CD4-positive, alpha-beta T cell treated with Interferon alpha-2 for 1 hour (primary cell): Measurements from ENCODE around the gene EDRF1.

Experiments
- DNase-seq, 2 donors: peaks; one replicate each; pipeline ENCODE4 v3.0.0-alpha.2; 2020 to 2022

EDRF1 gene

DNA sequence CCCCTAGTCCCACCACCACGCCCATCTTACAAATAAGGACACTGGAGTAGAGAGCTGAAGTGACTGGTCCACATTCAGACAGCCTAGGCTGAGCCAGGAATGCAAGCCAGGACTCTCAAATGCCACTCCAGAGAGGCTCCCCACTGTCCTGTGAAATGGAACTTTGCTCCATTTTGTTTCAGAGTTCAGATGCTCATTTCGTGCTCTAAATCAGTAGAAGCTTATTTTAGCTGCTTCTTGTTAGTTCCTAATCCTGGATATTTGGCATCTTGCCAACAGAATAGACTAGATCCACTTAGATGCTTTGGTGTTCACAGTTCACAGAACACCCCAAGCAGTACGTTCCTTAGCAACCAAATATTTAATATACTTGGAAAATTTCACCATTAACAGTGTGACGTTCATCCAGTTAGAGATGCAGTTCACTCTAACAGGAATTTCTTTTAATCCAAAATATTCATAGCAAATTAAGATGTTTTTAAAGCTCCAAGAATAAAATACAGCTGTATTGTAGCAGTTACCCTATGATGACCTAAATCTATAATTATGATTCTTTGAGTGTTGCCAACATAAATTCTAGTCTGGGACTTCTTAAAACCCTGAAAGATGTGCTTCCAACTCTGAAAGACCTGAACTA lies 48.8 kb downstream of the EDRF1 start:
- no peak for DNase-seq

GRCh38 chr10:125769175-125769574 lies 49.7 kb downstream of the EDRF1 start:
- no peak for DNase-seq

DNA sequence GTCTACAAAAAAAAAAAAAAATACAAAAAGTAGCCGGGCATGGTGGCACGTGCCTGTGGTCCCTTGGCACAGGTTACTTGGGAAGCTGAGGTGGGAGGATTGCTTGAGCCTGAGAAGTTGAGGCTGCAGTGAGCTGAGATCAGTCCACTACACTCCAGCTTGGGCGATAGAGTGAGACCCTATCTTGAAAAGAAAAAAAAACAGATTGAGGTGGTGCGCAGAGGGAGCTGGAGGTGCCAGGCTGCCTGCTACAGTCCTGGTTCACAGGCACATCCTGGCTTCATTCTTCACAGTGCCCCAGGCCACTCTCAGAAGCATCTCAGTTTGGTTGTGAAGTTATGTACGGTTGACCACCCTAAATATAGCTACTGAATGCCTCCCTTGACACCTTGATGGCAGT lies 51.3 kb downstream of the EDRF1 start:
- no peak for DNase-seq

DNA sequence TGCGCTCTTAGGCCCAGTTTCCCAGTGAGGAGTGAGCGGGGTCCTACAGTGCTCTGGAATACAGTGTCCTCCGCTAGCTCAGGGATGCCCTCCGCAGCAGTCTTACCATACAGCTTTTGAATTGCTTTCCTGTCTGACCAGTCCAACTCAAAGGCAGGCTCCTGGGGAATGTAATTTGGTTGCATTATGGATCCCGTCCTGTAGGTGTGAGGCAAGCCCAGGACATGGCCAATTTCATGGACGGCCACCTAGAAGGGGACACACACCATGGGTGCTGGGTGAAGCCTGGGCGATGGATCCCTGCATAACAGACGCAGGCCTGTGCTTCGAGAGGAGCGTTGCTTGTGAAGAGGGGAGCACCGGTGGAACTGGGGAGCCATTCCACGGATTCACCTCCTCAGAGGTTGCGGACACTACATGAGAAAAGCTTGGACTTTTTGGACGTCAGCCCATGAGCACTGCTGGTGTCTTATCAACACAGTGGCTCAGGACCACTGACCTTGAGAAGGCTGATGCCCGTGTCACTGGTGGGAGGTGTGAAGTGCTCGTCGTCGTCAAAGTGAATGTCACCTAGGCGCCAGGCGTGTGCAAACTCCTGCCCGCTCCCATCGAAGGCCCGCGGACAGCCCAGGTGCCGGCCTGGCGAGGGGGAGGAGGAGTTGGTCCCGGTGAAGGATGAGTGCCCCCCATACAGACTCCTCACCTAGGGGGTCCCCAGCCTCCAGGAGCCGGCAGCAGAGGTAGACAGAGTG lies 52.8 kb downstream of the EDRF1 start:
- DNase-seq = no peak

GRCh38 chr10:125772864-125773180 lies 53.3 kb downstream of the EDRF1 start:
- DNase-seq = no peak

DNA sequence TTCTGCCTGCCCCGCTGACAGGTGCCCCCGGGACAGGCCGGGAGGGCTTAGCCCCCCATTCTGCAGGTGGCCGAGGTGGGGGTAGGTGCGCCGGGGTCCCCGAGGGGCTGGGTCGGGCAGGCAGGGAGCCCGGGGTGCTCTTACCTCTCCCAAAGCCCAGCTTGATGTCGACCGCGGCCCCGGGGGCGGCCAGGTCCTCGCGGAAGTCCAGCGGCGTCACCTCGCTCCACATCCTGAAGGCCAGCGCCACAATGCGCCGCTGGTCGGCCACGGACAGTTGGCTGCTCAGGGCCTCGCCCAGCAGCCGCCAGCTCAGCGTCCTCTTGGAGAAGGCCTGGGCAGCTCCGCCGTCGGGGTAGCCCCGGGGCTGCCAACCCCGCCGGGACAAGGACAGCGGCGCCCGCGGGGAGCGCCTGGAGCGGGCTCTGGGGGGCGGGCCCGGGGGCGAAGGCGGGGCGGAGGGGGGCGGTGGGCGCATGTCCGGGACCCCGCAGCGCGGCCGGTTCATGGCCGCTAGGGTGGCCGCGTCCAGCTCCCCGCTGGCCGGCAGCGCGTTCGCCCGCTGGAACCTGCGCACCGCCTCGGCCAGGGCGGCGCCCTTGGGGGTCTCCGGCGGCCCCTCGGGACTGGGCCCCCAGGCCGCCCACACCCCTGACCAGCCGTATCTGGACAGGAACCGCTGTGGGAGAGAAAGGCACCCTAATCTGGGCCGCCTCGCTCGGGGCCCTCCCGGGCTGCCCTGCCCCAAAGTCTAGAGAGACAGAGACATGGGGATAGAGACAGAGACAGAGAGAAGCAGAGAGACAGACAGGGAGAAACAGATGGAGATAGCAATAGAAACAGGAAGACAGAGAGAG lies 54.4 kb downstream of the EDRF1 start:
- DNase-seq = no peak

DNA sequence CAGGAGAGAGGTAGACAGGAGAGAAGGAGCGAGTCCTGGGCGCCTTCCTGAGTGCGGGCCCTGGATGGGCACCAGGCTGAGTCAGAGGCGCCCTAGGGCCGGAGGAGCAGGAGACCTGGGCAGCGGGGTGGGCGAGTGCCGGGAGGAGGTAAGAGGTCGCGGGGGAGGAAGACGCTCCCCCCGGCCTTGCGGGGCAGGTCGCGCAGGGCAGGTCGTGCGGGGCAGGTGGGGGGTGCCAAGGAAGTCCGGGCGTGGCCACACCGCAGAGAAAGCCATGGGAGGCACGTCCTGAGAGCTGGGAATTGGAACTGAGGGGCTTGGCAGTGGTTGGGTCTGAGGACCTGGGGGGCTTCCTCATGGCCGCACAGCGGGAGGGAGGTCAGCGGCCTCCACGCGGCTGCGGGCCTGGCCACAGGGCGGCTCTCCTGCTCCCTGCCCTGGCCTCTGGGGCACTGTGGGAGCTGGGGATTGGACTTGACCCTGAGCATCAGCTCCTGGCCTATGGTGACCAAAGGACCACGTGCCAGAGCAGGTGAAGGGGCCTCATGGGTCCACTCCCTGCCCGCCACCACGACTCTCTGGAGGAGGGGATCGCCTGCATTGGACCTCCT lies 55.2 kb downstream of the EDRF1 start:
- no peak for DNase-seq

GRCh38 chr10:125775491-125776106 lies 56.1 kb downstream of the EDRF1 start, which contains the start of gene MMP21:
Gene MMP21, minus strand, starts transcription at chr10:125775821. Its CDS starts 0 bp downstream, at chr10:125775821.
- DNase-seq = no peak

GRCh38 chr10:125777806-125778205 lies 58.3 kb downstream of the EDRF1 start:
- no peak for DNase-seq

DNA sequence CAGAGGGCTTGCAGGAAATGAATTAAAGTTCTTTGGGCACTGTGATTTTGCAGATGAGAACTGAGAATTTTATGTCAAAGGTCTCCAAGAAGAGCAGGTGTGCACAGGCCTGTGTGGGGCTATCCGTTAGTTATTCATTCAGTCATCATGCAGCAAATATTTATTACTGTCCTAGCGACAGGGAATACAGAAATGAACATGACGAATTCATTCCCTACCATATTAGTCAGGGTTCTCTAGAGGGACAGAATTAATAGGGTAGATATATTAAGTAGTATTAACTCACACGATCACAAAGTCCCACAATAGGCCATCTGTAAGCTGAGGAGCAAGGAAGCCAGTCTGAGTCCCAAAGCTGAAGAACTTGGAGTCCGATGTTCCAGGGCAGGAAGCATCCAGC lies 59.0 kb downstream of the EDRF1 start:
- no peak for DNase-seq

GRCh38 chr10:125779403-125780327 lies 60.2 kb downstream of the EDRF1 start:
- DNase-seq = no peak

GRCh38 chr10:125781374-125781773 lies 61.9 kb downstream of the EDRF1 start:
- DNase-seq = no peak

GRCh38 chr10:125782054-125782453 lies 62.5 kb downstream of the EDRF1 start:
- no peak for DNase-seq

- no peak for DNase-seq
Observed at GRCh38 chr10:125782616-125783015, 63.1 kb downstream of the EDRF1 start.

- no peak for DNase-seq
Observed at GRCh38 chr10:125783408-125783807, 63.9 kb downstream of the EDRF1 start.

DNA sequence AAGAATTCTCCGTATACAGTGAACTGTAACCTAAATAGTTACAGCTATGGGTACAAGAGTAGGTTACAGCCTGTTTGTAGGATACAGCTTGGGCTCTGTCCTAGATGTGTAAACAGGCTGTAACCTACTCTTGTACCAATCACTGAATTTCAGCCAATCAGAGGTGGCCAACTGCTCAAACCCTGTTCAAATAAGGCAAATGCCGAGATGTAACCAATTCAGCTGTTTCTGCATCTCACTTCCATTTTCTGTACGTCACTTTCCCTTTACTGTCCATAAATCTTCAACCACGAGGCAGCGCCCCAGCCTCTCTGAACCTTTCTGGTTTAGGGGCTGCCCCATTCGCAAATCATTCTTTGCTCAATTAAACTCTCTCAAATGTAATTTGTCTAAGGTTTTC lies 64.4 kb downstream of the EDRF1 start:
- DNase-seq = no peak

DNA sequence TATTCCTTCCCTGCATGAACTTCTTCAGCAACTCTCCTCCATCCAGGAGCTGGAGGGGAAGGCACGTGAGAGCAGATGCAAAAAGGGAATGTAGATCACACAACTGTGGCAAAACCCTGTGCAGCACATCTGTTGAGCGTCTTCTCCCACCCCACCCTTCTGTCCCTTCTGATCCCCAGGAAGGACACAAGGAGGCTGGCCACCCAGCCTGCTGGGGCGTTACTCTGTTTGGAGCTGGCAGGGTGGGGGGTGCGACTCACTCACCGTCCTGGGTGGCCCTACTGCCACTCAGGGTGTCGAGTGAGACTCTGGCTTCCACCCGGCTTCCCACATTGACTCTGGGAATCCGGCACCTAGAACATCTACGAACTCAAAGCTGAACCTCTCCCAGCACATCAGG lies 66.3 kb downstream of the EDRF1 start:
- no peak for DNase-seq

DNA sequence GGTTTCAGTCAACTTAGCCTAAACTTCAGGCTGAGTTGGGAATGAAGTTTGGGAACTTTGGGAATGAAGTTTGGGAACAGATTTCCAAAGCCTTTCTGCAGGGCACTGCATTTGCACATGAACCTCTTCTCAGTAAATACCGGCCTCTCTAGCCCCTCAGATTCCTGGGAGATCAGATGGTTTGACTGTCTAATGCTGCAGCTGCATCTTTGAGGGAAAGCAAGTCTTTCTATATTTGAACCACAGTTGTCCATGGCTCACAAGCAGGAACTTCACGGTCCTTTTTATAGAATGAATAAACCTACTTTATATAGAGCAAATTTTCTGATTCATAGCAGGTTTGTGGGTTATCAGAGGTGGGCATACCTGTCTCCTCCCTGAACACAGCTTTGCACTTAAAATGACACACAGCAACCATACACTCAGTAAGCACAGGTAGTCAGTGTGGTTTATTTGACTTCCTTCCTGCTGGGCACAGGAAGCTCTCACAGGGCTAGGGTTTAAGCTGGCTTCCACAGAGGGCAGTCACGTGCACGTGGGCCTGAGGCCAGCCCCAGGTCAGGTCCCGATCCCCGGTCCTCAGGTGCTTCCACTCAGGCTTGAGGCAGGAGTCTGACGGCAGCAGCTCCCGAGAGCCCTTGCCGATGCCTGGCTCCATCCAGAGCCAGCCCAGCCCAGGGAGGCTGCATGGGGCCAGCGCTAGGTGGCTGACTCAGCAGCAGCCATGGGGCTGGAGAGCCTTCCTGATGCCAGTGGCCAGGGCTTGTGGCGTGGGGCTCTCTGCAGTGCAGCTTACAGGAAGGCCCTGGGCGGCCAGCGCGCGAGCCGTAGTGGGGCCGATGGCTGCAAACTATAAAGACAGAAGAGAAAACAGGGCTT lies 68.9 kb downstream of the EDRF1 start:
- DNase-seq = no peak

GRCh38 chr10:125792342-125793300 lies 73.1 kb downstream of the EDRF1 start:
- no peak for DNase-seq

- no peak for DNase-seq
Observed at GRCh38 chr10:125795128-125795527, 75.6 kb downstream of the EDRF1 start.
